Transverse colon (tissue), 4 donors: Measurements from ENCODE around the gene PRKCE.

Experiments used
- EP300 ChIP-seq: sonication (generic); formaldehyde crosslinking; IDR thresholded peaks from one replicate; pipeline ENCODE4 v1.6.1; 2017; ENCODE audit warnings: antibody characterized with exemption, low read depth
- POLR2A ChIP-seq: fragments of 450-650 bp; IDR thresholded peaks from one replicate; pipeline ENCODE4 v1.6.1; 2016; ENCODE audit warnings: antibody characterized with exemption, mild to moderate bottlenecking, moderate library complexity
- POLR2AphosphoS5 ChIP-seq, 3 donors: sonication (generic); formaldehyde crosslinking; IDR thresholded peaks; one replicate each; pipeline ENCODE4 v1.6.1; 2016; ENCODE audit warnings: antibody characterized with exemption in 3 of 3
- TF ChIP-seq, protein P1 (sequence below), 5 experiments: fragments of 200-600 bp in 3 of 5; fragments of 450-650 bp in 2 of 5; sonication (generic) in 3 of 5; IDR thresholded peaks; 1 replicate in 2 of 5; 2 replicates in 3 of 5; pipeline ENCODE4 v1.5.1; 2016 to 2017; ENCODE audit warnings: antibody characterized with exemption in 5 of 5, inconsistent platforms in 3 of 5, mild to moderate bottlenecking in 2 of 5, moderate library complexity in 1 of 5

DNA sequence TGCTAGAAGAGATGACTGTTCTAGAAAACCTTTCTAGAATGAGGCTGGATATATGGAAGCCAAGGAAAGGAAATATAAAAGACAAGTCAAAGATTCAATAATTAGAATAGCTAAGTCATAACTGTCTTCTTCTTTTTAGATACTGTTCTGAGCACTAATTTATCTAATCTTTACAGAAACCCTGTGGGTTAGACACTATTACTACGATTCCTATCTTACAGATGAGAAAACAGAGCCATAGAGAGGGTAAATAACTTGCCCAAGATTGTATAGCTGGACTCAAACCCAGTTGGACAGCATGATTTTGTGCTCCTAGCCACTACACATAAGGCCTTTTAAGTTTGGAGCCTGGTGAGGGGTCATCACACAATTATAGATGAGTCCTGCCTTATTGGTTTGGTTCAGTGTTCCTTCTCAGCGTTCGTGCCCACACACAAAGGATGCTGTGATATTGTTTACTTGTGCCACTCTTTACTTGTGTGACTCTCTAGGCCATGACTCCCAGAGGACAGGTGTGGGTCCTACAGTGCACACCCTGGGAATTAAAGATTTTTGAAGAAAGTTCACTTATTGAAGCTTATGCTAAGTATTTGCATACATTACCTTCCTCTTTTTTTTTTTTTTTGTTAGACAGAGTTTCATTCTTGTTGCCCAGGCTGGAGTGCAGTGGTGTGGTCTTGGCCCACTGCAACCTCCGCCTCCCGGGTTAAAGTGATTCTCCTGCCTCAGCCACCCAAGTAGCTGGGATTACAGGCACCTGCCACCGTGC is 153.7 kb downstream of the PRKCE start:
- TF ChIP-seq, protein P1, sequence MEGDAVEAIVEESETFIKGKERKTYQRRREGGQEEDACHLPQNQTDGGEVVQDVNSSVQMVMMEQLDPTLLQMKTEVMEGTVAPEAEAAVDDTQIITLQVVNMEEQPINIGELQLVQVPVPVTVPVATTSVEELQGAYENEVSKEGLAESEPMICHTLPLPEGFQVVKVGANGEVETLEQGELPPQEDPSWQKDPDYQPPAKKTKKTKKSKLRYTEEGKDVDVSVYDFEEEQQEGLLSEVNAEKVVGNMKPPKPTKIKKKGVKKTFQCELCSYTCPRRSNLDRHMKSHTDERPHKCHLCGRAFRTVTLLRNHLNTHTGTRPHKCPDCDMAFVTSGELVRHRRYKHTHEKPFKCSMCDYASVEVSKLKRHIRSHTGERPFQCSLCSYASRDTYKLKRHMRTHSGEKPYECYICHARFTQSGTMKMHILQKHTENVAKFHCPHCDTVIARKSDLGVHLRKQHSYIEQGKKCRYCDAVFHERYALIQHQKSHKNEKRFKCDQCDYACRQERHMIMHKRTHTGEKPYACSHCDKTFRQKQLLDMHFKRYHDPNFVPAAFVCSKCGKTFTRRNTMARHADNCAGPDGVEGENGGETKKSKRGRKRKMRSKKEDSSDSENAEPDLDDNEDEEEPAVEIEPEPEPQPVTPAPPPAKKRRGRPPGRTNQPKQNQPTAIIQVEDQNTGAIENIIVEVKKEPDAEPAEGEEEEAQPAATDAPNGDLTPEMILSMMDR (IDR thresholded peaks at IDR 0.05) = no peak
- no peak for TF ChIP-seq POLR2A
- no peak for TF ChIP-seq POLR2AphosphoS5 (IDR thresholded peaks at IDR 0.05)
- TF ChIP-seq EP300 = no peak
